Endothelial cell (in vitro differentiated cells): ENCODE measurements around the gene MFSD11. TPM values are rescaled to one million over a fixed set of nuclear protein-coding genes. Genes with fewer than 3 reads are reported as not detected.

Source experiments
- DNase-seq: peaks from one replicate; pipeline ENCODE4 v3.0.0; 2021; ENCODE audit warnings: low spot score
- H3K27ac Mint-ChIP-seq: one replicate; pipeline ENCODE4 v1.8.0; 2021; ENCODE audit warnings: mixed read lengths, inconsistent platforms; ENCODE audit not compliant: unreplicated experiment
- H3K27me3 Mint-ChIP-seq: one replicate; pipeline ENCODE4 v1.8.0; 2021; ENCODE audit warnings: mild to moderate bottlenecking, moderate library complexity, mixed read lengths, inconsistent platforms; ENCODE audit not compliant: unreplicated experiment
- H3K36me3 Mint-ChIP-seq: one replicate; pipeline ENCODE4 v1.8.0; 2021; ENCODE audit warnings: mild to moderate bottlenecking, low read depth, mixed read lengths, inconsistent platforms; ENCODE audit not compliant: unreplicated experiment
- H3K4me1 Mint-ChIP-seq: one replicate; pipeline ENCODE4 v1.8.0; 2021; ENCODE audit warnings: mild to moderate bottlenecking, mixed read lengths, inconsistent platforms; ENCODE audit not compliant: unreplicated experiment
- H3K4me3 Mint-ChIP-seq: one replicate; pipeline ENCODE4 v1.8.0; 2021; ENCODE audit warnings: mild to moderate bottlenecking, mixed read lengths, inconsistent platforms; ENCODE audit not compliant: unreplicated experiment
- H3K9me3 Mint-ChIP-seq: one replicate; pipeline ENCODE4 v1.8.0; 2021; ENCODE audit warnings: mixed read lengths, inconsistent platforms; ENCODE audit not compliant: unreplicated experiment
- total RNA-seq: library from RNA; stranded (reverse); fragmentation: NEBNext Ultra II Directional; extraction: Animal tissue kit (Norgen Biotek cat#: 25700); gene quantifications from one replicate; pipeline ENCODE4 v1.2.1, GENCODE V29; 2021; ENCODE audit not compliant: unreplicated experiment
- TF ChIP-seq, protein P1 (sequence below): fragments of 200-600 bp; sonication (generic); IDR thresholded peaks from one replicate; pipeline ENCODE4 v1.5.0; 2021; ENCODE audit warnings: antibody characterized with exemption; ENCODE audit not compliant: unreplicated experiment

The MFSD11 gene
- total RNA-seq, 1 donor from 2014 or later = 37.3 TPM

DNA sequence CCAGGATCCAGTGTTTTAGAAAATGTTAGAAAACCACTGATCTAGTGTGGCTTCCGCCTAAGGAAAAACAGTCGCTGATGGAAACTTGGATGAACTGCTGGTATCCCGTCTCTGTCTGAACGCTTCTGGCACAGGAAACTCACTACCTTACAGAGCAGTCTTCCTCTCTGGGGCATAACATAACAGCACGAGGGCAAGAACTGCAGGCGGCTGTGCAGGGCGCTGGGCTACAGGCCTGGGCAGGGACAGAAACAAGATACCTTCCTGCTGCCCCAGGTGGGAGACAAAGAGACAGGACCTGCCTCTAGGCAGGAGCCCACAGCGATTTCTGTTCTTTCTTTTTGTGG is 37.7 kb upstream of the MFSD11 start:
- H3K9me3 Mint-ChIP-seq = no peaks in the 10 kb centered on the region
- no peak for DNase-seq
- TF ChIP-seq, protein P1, sequence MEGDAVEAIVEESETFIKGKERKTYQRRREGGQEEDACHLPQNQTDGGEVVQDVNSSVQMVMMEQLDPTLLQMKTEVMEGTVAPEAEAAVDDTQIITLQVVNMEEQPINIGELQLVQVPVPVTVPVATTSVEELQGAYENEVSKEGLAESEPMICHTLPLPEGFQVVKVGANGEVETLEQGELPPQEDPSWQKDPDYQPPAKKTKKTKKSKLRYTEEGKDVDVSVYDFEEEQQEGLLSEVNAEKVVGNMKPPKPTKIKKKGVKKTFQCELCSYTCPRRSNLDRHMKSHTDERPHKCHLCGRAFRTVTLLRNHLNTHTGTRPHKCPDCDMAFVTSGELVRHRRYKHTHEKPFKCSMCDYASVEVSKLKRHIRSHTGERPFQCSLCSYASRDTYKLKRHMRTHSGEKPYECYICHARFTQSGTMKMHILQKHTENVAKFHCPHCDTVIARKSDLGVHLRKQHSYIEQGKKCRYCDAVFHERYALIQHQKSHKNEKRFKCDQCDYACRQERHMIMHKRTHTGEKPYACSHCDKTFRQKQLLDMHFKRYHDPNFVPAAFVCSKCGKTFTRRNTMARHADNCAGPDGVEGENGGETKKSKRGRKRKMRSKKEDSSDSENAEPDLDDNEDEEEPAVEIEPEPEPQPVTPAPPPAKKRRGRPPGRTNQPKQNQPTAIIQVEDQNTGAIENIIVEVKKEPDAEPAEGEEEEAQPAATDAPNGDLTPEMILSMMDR = no peak
- peaks cover 3% of the 10 kb centered on the region for H3K27me3 Mint-ChIP-seq
- no peak overlapping the region for H3K27ac Mint-ChIP-seq
- peaks cover 8% of the 10 kb centered on the region for H3K4me1 Mint-ChIP-seq
- no peaks in the 10 kb centered on the region for H3K36me3 Mint-ChIP-seq
- no peak overlapping the region for H3K4me3 Mint-ChIP-seq

DNA sequence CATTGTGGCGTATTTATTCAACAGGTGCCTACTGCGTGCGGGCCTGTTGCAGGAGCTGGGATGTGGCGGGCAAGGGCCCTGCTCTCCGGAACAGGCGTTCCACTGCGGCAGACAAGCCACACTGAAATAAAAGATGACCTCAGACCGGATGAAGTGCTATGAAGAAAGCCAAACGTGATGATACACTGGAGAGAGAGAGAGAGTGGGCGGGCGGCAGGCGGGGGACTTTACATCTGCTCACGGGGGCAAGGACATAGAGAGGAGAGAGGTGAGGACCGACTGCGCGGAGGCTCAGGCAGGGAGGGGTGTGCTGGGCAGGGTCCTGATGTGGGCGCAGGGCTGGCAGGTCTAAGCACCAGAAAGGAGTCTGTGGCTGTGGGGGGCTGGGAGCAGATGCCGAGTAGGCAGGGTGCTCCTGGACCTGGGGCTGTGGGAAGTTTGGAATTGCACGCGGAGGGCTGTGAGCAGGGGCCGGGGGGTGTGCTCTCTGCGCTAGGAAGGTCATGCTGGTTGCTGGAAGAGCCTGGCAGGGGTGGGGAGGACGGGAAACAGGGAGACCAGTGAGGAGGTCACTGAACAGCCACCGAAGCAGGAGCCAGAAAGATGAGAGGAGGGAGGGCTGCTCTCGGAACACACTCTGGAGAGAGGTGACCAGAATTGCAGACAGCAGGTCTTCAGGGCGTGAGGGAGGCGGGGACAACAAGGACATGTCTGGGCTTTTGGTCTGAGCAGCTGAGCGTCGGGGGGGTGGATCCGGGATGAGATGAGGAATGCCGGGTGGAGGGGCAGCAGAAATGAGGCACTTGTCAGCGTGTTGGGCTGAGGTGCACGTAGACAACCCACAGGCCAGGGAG is 37.1 kb upstream of the MFSD11 start:
- Mint-ChIP-seq H3K36me3 (no peaks in the 10 kb centered on the region), H3K4me3 (peak overlapping the region; percentile 9), H3K4me1 (peaks cover 8% of the 10 kb centered on the region), H3K9me3 (no peaks in the 10 kb centered on the region), H3K27ac (no peak overlapping the region), H3K27me3 (peaks cover 3% of the 10 kb centered on the region)
- DNase-seq = no peak
- TF ChIP-seq, protein P1 = no peak

DNA sequence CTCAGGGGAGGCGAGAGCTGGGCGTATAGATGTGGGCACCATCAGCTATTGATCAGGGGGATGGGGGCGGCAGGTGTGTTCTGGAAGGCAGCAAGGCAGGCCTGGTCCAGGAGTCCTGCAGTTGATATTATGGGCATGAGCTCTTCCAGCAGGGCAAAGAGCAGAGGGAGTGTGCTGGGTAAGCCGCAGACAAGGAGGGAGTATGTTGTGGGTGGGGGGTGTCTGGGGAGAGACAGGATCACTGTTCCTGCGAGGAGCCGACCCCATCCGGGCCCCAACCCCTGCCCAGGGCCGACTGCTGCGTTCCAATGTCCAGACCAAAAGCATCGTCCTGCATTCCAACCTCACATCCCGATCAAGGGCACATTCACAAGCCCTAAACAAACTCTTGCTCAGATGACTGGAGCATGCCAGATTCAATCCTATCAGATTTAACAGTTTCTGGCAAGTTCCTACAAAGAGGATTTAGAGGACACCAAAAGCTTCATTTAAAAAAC is 36.4 kb upstream of the MFSD11 start:
- no peak for DNase-seq
- TF ChIP-seq, protein P1 = no peak
- Mint-ChIP-seq H3K27ac (no peak overlapping the region), H3K27me3 (peaks cover 3% of the 10 kb centered on the region), H3K36me3 (no peaks in the 10 kb centered on the region), H3K4me3 (peak overlapping the region; percentile 9), H3K9me3 (no peaks in the 10 kb centered on the region), H3K4me1 (peaks cover 8% of the 10 kb centered on the region)

DNA sequence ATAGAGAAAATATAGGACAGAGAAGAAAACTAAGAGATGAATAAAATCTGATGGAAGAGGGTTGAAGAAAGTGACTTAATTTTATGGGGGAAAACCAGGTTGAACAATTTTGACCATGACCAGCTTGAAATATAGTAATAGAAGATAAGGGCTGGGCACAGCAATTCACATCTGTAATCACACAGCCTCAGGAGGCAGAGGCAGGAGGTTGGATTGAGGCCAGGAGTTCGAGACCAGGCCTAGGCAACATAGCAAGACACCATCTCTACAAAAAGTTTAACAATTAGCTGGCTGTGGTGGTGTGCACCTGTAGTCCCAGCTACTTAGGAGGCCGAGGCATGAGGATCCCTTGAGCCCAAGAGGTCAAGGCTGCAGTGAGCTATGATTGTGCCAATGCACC is 35.8 kb upstream of the MFSD11 start:
- H3K4me1 Mint-ChIP-seq = peaks cover 8% of the 10 kb centered on the region
- TF ChIP-seq, protein P1 = no peak
- no peak overlapping the region for H3K4me3 Mint-ChIP-seq
- peaks cover 3% of the 10 kb centered on the region for H3K27me3 Mint-ChIP-seq
- H3K36me3 Mint-ChIP-seq = no peaks in the 10 kb centered on the region
- no peaks in the 10 kb centered on the region for H3K9me3 Mint-ChIP-seq
- DNase-seq = no peak
- H3K27ac Mint-ChIP-seq = no peak overlapping the region

DNA sequence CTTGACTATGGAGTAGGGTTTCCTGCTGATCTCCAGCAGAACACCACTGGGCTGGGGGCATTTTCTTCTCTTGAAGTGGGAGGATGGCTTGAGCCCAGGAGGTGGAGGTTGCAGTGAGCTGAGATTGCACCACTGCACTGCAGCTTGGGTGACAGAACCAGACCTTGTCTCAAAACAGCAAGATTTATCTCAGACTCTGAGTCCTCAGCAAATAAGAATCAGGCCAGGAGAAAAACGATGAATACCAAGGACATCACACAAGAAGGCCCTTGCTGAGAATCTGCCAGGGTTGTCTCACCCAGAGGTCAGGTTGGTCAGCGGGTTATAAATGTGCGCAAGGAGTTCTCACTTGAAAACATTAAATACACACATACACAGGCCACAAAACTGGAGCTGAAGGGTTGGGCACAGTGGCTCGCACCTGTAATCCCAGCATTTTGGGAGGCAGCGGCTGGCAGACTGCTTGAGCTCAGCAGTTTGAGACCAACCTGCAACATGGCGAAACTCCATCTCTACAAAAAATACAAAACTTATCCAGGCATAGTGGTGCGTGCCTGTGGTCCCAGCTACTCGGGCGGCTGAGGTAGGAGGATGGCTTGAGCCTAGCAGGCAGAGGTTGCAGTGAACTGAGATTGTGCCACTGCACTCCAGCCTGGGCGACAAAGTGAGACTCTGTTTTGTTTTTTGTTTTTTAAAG is 34.8 kb upstream of the MFSD11 start:
- H3K36me3 Mint-ChIP-seq = no peaks in the 10 kb centered on the region
- no peak overlapping the region for H3K4me3 Mint-ChIP-seq
- H3K9me3 Mint-ChIP-seq = no peaks in the 10 kb centered on the region
- peaks cover 3% of the 10 kb centered on the region for H3K27me3 Mint-ChIP-seq
- DNase-seq = no peak
- TF ChIP-seq, protein P1 = no peak
- H3K27ac Mint-ChIP-seq = no peak overlapping the region
- H3K4me1 Mint-ChIP-seq = peaks cover 8% of the 10 kb centered on the region
